Mesenchymal stem cell (in vitro differentiated cells and primary cell): ENCODE results near the gene REG1B.

Experiments
- DNase-seq: peaks from one replicate; pipeline ENCODE4 v3.0.0-alpha.2; 2013
- H2AFZ ChIP-seq: one replicate; pipeline ENCODE4 v1.6.1; 2013; ENCODE audit warnings: low read depth, mild to moderate bottlenecking, control low read depth, inconsistent platforms, low read length, moderate library complexity
- H2AK5ac ChIP-seq: 2 replicates; pipeline ENCODE4 v1.6.1; 2013; ENCODE audit warnings: low read length, moderate library complexity, mild to moderate bottlenecking, inconsistent platforms; ENCODE audit not compliant: severe bottlenecking
- H2BK120ac ChIP-seq: one replicate; pipeline ENCODE4 v1.6.1; 2013; ENCODE audit warnings: low read depth, mild to moderate bottlenecking, inconsistent platforms, low read length, moderate library complexity
- H2BK12ac ChIP-seq, 2 experiments: one replicate each; pipeline ENCODE4 v1.6.1; 2013; ENCODE audit warnings: inconsistent platforms in 2 of 2, low read length in 2 of 2, mild to moderate bottlenecking in 2 of 2, moderate library complexity in 2 of 2, control low read depth in 1 of 2
- H2BK15ac ChIP-seq: one replicate; pipeline ENCODE4 v1.6.1; 2013; ENCODE audit warnings: mild to moderate bottlenecking, low read depth, inconsistent platforms; ENCODE audit not compliant: poor library complexity, severe bottlenecking
- H2BK5ac ChIP-seq: 2 replicates; pipeline ENCODE4 v1.6.1; 2013; ENCODE audit warnings: low read depth, mild to moderate bottlenecking, low read length, control low read depth, inconsistent platforms; ENCODE audit not compliant: poor library complexity, severe bottlenecking
- H3K14ac ChIP-seq, 2 experiments: one replicate each; pipeline ENCODE4 v1.6.1; 2013; ENCODE audit warnings: inconsistent platforms in 2 of 2, low read length in 2 of 2, control low read depth in 1 of 2, mild to moderate bottlenecking in 1 of 2, moderate library complexity in 1 of 2
- H3K18ac ChIP-seq, 2 experiments: one replicate each; pipeline ENCODE4 v1.6.1; 2013; ENCODE audit warnings: inconsistent platforms in 2 of 2, low read length in 2 of 2, control low read depth in 1 of 2, low read depth in 1 of 2, mild to moderate bottlenecking in 1 of 2
- H3K23ac ChIP-seq, 2 experiments: one replicate each; pipeline ENCODE4 v1.6.1; 2013; ENCODE audit warnings: inconsistent platforms in 2 of 2, low read length in 2 of 2, mild to moderate bottlenecking in 2 of 2, moderate library complexity in 2 of 2, control low read depth in 1 of 2
- H3K27ac ChIP-seq: 2 replicates; pipeline ENCODE4 v1.5.1; 2013; ENCODE audit warnings: mild to moderate bottlenecking, moderate library complexity, low read length, control low read depth, inconsistent platforms; ENCODE audit not compliant: poor library complexity, severe bottlenecking
- H3K27me3 ChIP-seq, 2 experiments: 2 replicates each; pipeline versions ENCODE4 v1.6.1 to v1.7.0; 2013; ENCODE audit warnings: low read length in 2 of 2, mild to moderate bottlenecking in 2 of 2, moderate library complexity in 2 of 2, control low read depth in 1 of 2, inconsistent platforms in 1 of 2; ENCODE audit not compliant: control insufficient read depth in 1 of 2, insufficient read depth in 1 of 2
- H3K36me3 ChIP-seq, 2 experiments: 2 replicates each; pipeline versions ENCODE4 v1.6.1 to v1.7.0; 2013; ENCODE audit warnings: low read length in 2 of 2, control low read depth in 1 of 2, inconsistent platforms in 1 of 2, low read depth in 1 of 2, mild to moderate bottlenecking in 1 of 2; ENCODE audit not compliant: insufficient read depth in 2 of 2, control insufficient read depth in 1 of 2
- H3K4ac ChIP-seq, 2 experiments: one replicate each; pipeline ENCODE4 v1.6.1; 2013; ENCODE audit warnings: inconsistent platforms in 2 of 2, low read length in 2 of 2, mild to moderate bottlenecking in 2 of 2, moderate library complexity in 2 of 2, control low read depth in 1 of 2, low read depth in 1 of 2
- H3K4me1 ChIP-seq: 2 replicates; pipeline ENCODE4 v1.6.1; 2013; ENCODE audit warnings: low read depth, low read length, control low read depth; ENCODE audit not compliant: control insufficient read depth, insufficient read depth
- H3K4me2 ChIP-seq: 2 replicates; pipeline ENCODE4 v1.6.1; 2013; ENCODE audit warnings: low read length, mild to moderate bottlenecking, inconsistent platforms; ENCODE audit not compliant: poor library complexity, severe bottlenecking
- H3K4me3 ChIP-seq, 2 experiments: 2 replicates each; pipeline versions ENCODE4 v1.5.1 to v1.7.0; 2013; ENCODE audit warnings: low read length in 2 of 2, mild to moderate bottlenecking in 2 of 2, control low read depth in 1 of 2, low read depth in 1 of 2; ENCODE audit not compliant: insufficient read depth in 1 of 2
- H3K79me1 ChIP-seq: replicated peaks from 2 replicates; pipeline ENCODE4 v1.6.1; 2013; ENCODE audit warnings: mild to moderate bottlenecking, control low read depth, low read length, inconsistent platforms; ENCODE audit not compliant: poor library complexity, severe bottlenecking
- H3K9ac ChIP-seq: 2 replicates; pipeline ENCODE4 v1.7.0; 2013; ENCODE audit warnings: mild to moderate bottlenecking, low read length, moderate library complexity
- H3K9me3 ChIP-seq: 2 replicates; pipeline ENCODE4 v1.7.0; 2013; ENCODE audit warnings: mild to moderate bottlenecking, low read length; ENCODE audit not compliant: control insufficient read depth
- H4K8ac ChIP-seq: one replicate; pipeline ENCODE4 v1.6.1; 2013; ENCODE audit warnings: inconsistent platforms, mild to moderate bottlenecking, low read length, moderate library complexity
- H4K91ac ChIP-seq: one replicate; pipeline ENCODE4 v1.6.1; 2013; ENCODE audit warnings: mild to moderate bottlenecking, low read length, inconsistent platforms
- WGBS: methylation state at CpG from one replicate; pipeline ENCODE4 v1.1.7; 2013; ENCODE audit warnings: mixed read lengths; 5-methylcytosine and 5-hydroxymethylcytosine counted together

The REG1B gene

GRCh38 chr2:79128406-79128805 is 40.6 kb upstream of the REG1B start:
- no peak overlapping the region for H3K27ac ChIP-seq
- no peak overlapping the region for H3K4ac ChIP-seq
- 100% methylated on average over 1 of the region's 3 CpGs for WGBS
- no peaks in the 10 kb centered on the region for H3K4me1 ChIP-seq
- H3K9ac ChIP-seq: no peak overlapping the region
- no peak overlapping the region for H3K23ac ChIP-seq
- H4K91ac ChIP-seq: no peak overlapping the region
- H3K27me3 ChIP-seq: no peaks in the 10 kb centered on the region
- H3K14ac ChIP-seq: no peak overlapping the region
- no peaks in the 10 kb centered on the region for H3K9me3 ChIP-seq
- no peak overlapping the region for H3K18ac ChIP-seq
- H4K8ac ChIP-seq: no peak overlapping the region
- H2BK15ac ChIP-seq: no peak overlapping the region
- no peak overlapping the region for H2BK120ac ChIP-seq
- H3K36me3 ChIP-seq: no peaks in the 10 kb centered on the region
- DNase-seq: no peak
- no peak overlapping the region for H2BK12ac ChIP-seq
- H2AK5ac ChIP-seq: no peak overlapping the region
- no peak overlapping the region for H3K4me2 ChIP-seq
- H2AFZ ChIP-seq: no peak overlapping the region
- no peak overlapping the region for H3K4me3 ChIP-seq
- no peaks in the 10 kb centered on the region for H3K79me1 ChIP-seq
- no peak overlapping the region for H2BK5ac ChIP-seq

GRCh38 chr2:79125721-79125985 is 37.9 kb upstream of the REG1B start:
- H3K4me2 ChIP-seq: no peak overlapping the region
- 94% methylated on average over 3 of the region's 3 CpGs for WGBS
- no peak for DNase-seq

GRCh38 chr2:79124907-79125720 is 37.3 kb upstream of the REG1B start:
- H3K18ac ChIP-seq: no peak overlapping the region
- no peak overlapping the region for H3K9ac ChIP-seq
- H2AK5ac ChIP-seq: no peak overlapping the region
- no peak overlapping the region for H3K23ac ChIP-seq
- no peak overlapping the region for H3K27ac ChIP-seq
- no peak overlapping the region for H3K4ac ChIP-seq
- no peak overlapping the region for H4K91ac ChIP-seq
- no peak overlapping the region for H2BK5ac ChIP-seq
- H3K9me3 ChIP-seq: no peaks in the 10 kb centered on the region
- no peak overlapping the region for H3K4me3 ChIP-seq
- H3K4me2 ChIP-seq: no peak overlapping the region
- H3K27me3 ChIP-seq: no peaks in the 10 kb centered on the region
- H2BK15ac ChIP-seq: no peak overlapping the region
- DNase-seq: no peak
- no peaks in the 10 kb centered on the region for H3K79me1 ChIP-seq
- WGBS: 85% methylated on average over 5 of the region's 9 CpGs
- no peaks in the 10 kb centered on the region for H3K36me3 ChIP-seq
- H2BK12ac ChIP-seq: no peak overlapping the region
- H4K8ac ChIP-seq: no peak overlapping the region
- H3K4me1 ChIP-seq: no peaks in the 10 kb centered on the region
- H3K14ac ChIP-seq: no peak overlapping the region
- H2AFZ ChIP-seq: no peak overlapping the region
- H2BK120ac ChIP-seq: no peak overlapping the region

More at GRCh38 chr2:79125721-79125985, 37.9 kb upstream of the REG1B start:
- Histone ChIP-seq H3K27me3 (no peaks in the 10 kb centered on the region), H3K9me3 (no peaks in the 10 kb centered on the region), H2BK120ac (no peak overlapping the region), H4K91ac (no peak overlapping the region), H3K4me1 (no peaks in the 10 kb centered on the region), H2BK5ac (no peak overlapping the region), H2BK12ac (no peak overlapping the region), H2BK15ac (no peak overlapping the region), H3K79me1 (no peaks in the 10 kb centered on the region), H3K4ac (no peak overlapping the region), H4K8ac (no peak overlapping the region), H2AK5ac (no peak overlapping the region), H3K9ac (no peak overlapping the region), H3K27ac (no peak overlapping the region), H3K4me3 (no peak overlapping the region), H3K18ac (no peak overlapping the region), H3K36me3 (no peaks in the 10 kb centered on the region), H3K23ac (no peak overlapping the region), H2AFZ (no peak overlapping the region), H3K14ac (no peak overlapping the region)

GRCh38 chr2:79122676-79123075 is 34.9 kb upstream of the REG1B start:
- Histone ChIP-seq H3K4ac (no peak overlapping the region), H4K91ac (no peak overlapping the region), H3K18ac (no peak overlapping the region), H3K79me1 (no peaks in the 10 kb centered on the region), H3K4me3 (no peak overlapping the region), H3K27me3 (no peaks in the 10 kb centered on the region), H3K4me1 (no peaks in the 10 kb centered on the region), H3K9ac (no peak overlapping the region), H2AK5ac (no peak overlapping the region), H3K36me3 (no peaks in the 10 kb centered on the region), H3K14ac (no peak overlapping the region), H3K23ac (no peak overlapping the region), H3K9me3 (no peaks in the 10 kb centered on the region), H2BK15ac (no peak overlapping the region), H2BK12ac (no peak overlapping the region), H3K27ac (no peak overlapping the region), H3K4me2 (no peak overlapping the region), H2BK120ac (no peak overlapping the region), H2AFZ (no peak overlapping the region), H4K8ac (no peak overlapping the region), H2BK5ac (no peak overlapping the region)
- WGBS: 75% methylated on average over 2 of the region's 2 CpGs
- DNase-seq: no peak
